Stimulated activated CD4-positive, alpha-beta T cell treated with anti-CD3 and anti-CD28 coated beads, Interleukin-1b, Interleukin-23, amount 100 ng/mL, for 48 hours (primary cell): ENCODE measurements around the gene PYGO2.

Experiments used
- DNase-seq: peaks from one replicate; pipeline ENCODE4 v3.0.0-alpha.2; 2020

PYGO2 gene

GRCh38 chr1:154959426-154959780 is 2.2 kb downstream of the PYGO2 start:
- no peak for DNase-seq

- no peak for DNase-seq
These were observed 2.7 kb downstream of the PYGO2 start for GRCh38 chr1:154958681-154959425.

- no peak for DNase-seq
These were observed 3.5 kb downstream of the PYGO2 start for GRCh38 chr1:154958036-154958435.

- DNase-seq = no peak
These were observed 4.4 kb downstream of the PYGO2 start for GRCh38 chr1:154957091-154957657.

GRCh38 chr1:154956544-154956941 is 5.0 kb downstream of the PYGO2 start:
- no peak for DNase-seq

- DNase-seq = peak; percentile 76
These were observed 5.7 kb downstream of the PYGO2 start, which contains the start of gene PBXIP1 for GRCh38 chr1:154955718-154956543. Gene PBXIP1 (minus strand): TSS chr1:154956099. CDS start chr1:154953721, 2,378 bp downstream.

- DNase-seq = peak; percentile 87
These were observed 6.4 kb downstream of the PYGO2 start for GRCh38 chr1:154955039-154955717.

GRCh38 chr1:154954541-154954940 is 7.0 kb downstream of the PYGO2 start:
- DNase-seq = no peak

GRCh38 chr1:154953611-154954038 is 8.0 kb downstream of the PYGO2 start:
- DNase-seq = no peak

GRCh38 chr1:154952664-154953063 is 8.9 kb downstream of the PYGO2 start:
- DNase-seq = no peak

GRCh38 chr1:154951901-154952657 is 9.5 kb downstream of the PYGO2 start:
- DNase-seq = peak; percentile 65

GRCh38 chr1:154948079-154948478 is 13.5 kb downstream of the PYGO2 start:
- DNase-seq = no peak

GRCh38 chr1:154945962-154946850 is 15.4 kb downstream of the PYGO2 start:
- DNase-seq = no peak

- no peak for DNase-seq
These were observed 16.2 kb downstream of the PYGO2 start for GRCh38 chr1:154945160-154945961.

GRCh38 chr1:154944401-154945159 is 17.0 kb downstream of the PYGO2 start:
- DNase-seq = no peak

- DNase-seq = no peak
These were observed 17.8 kb downstream of the PYGO2 start for GRCh38 chr1:154943649-154944400.

GRCh38 chr1:154941333-154942013 is 20.1 kb downstream of the PYGO2 start:
- no peak for DNase-seq

GRCh38 chr1:154940651-154941194 is 20.9 kb downstream of the PYGO2 start:
- DNase-seq = peak; percentile 19
